ENCODE measurements around the gene ALLC.
"Not testable (repeated sequence)": the region's sequence is repeated elsewhere in the genome, so short reads cannot be mapped to it uniquely, and the experiment has no call there.

Gene ALLC

DNA sequence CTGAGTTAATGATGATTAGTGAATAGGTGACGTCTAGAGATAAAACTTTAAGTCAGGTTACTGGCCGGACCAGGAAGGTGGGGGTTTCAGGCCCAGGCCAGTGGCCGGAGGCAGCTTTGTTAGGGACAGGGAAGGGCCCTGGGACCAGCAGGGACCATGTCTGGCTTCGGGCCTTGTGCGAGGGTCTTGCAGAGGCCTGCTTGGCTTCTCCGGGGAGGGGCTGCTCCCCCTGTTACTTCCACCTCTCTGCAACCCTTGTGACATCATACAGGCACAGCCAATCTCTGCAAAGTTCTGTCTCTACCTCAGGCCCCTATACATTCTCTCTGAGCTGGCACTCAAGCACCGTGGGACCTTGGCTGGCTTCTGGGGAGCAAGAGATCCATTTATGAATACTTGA lies at the start of gene ALLC:
TSS of gene ALLC (plus strand) at position 320 of the 400 bp plus-strand sequence. CDS start 12,958 bp downstream, outside the sequence.
- no peak for FAIRE-seq

DNA sequence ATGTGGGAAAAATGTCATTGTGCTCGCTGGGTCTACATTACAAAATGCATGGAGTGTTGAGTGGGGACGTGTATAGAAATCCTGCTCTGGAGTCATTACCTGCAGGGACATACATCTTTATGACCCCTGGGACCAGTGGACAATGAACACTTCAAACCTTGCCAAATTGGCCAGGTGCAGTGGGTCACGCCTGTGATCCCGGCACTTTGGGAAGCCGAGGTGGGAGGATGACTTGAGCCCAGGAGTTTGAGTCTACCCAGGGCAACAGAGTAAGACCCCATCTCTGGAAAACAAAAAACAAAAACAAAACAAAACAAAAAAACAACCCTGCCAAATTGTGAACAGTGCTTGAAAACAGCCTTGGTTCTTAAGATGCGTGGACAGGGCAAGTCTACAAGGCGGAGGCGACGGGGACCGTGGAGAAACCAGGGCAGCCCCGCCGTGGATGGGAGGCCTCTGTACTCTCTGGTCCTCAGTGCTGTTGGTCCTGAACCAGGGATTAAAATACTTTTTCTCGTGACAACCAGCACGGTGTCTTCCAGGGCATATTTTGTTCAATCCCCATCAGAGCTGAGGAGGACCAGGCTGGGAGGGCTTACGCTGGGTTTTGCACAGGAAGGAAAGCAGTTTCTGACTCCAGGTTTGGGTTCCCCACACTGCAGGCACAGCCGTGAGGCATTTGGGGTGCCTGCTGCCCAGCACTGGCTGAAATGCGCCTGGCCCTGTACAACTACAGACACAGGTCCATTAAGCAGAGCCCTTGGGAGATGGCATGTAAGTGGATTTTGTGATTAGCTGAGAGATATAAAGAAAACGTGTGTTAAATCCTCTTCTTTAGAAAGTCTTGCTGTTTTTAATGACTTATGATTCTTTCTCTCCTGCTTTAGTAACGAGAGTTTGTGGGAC lies 49.4 kb upstream of the ALLC start:
- FAIRE-seq, result no peak

DNA sequence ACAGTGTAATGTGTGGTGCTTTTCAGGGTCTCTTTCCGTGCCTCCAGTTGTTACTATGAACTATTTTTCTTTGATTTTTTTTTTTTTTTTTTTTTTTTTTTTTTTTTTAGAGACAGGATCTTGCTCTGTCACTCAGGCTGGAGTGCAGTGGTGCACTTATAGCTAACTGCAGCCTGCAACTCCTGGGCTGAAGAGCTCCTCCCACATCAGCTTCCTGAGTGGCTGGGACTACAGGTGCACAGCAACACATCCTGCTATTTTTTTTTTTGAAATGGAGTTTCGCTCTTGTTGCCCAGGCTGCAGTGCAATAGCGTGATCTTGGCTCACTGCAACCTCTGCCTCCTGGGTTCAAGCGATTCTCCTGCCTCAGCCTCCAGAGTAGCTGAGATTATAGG lies 48.7 kb upstream of the ALLC start:
- not testable (repeated sequence) for FAIRE-seq

DNA sequence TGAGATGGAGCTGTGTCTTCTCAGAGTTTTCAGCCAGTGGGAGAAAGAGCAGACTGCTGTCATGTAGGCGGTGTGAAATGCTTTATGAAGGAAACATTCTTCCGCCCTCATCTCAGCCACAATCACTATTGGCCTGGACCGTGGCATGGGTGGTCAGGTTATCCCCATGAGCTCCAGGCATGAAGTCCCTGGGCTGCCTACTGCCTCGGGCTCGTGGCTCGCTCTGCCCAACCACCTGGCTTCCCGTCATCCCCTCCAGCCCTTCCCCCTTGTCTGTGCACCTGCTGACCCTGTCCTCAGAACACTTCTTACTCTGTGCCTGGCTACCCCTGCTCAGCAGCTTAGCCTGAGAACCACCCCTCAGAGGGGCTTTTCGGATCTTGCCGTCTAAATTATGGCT lies 47.6 kb upstream of the ALLC start:
- FAIRE-seq, result no peak

DNA sequence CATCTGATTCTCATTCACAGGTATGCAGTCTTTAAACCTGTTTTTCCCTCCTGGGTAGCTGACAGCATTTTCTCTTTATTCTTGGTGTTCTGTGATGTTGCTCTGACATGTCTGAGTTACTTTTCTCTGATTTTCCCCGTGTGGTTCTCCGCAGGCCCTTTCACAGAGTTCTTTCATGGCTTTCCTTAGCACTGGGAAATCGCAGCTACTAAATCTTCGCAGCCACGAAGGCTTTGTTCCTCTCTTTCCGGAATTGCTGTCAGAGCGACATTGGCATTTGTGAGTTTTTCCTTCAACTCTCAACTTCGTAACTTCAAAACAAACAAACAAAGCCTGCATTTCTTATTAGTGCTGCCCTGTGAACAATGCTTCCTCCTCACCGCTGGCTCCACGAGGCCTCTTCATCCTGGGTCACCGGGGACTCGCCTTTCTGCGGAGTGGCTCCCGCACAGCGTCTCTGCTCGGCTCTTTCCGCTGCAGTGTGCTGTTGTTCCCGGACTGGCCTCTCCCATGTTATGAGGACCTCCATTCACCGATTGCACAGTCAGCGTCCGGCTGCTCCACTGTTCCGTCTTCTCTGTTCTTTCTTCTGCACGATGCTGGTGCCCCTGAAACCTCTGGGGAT lies 47.0 kb upstream of the ALLC start:
- FAIRE-seq, result no peak

DNA sequence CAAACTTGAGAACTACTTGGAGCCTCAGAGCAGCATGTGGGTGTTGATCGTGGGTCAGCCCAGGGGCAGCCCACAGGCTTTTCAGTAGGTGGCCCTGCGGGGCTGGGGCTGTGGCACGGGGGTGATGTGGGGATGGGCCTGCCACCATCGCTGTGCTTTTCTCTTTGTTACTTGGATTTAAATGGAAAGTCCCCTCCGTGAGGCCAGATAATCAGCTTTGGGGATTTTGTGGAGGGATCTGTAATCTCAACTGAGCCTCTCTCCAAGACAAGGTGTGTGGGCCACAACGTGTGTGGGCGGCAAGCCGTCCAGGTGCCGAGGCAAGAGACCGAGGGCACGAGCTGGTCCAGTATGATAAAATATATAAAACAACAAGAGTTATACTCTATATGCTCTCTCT lies 46.4 kb upstream of the ALLC start:
- FAIRE-seq, result no peak

DNA sequence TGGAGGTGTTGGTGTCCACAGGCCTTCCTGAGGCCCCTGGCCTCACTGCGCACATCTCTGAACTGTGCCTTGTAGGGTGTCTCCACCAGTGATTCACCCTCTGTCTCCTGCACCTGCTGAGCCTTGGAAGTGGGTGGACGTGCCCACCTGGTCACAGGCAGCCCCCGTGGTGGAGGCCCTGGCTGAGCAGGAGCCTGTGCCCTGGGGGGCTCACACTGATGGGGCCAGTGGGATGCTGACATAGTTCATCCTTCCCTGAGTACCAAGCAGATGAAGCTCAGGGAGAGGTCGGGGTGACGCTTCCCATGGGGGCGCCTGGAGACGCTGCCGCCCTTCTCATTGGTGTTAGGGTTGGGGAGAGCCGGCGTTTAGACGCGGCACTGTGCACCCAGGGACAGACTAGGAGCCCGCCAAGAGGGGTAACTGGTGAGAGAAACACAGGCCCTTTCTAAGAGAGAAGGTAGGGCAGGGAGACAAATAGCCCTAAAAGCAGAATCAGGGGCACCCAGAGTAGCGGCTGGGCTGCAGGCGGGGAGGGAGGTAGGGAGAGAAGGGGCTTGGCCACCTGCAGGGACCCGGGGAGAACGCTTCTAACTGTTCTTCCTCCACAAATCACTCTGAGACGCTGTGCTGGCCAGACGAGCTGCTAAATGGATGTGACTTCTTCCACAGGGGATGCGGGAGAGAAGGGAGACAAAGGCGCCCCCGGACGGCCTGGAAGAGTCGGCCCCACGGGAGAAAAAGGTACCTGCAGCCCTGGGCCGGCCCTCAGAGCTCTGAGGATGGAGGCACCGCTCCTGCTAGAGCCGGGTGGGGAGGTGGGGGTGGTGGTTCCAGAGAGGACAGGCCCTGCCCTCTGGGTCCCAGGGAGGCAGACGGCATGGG lies 45.1 kb upstream of the ALLC start:
- FAIRE-seq, result no peak

DNA sequence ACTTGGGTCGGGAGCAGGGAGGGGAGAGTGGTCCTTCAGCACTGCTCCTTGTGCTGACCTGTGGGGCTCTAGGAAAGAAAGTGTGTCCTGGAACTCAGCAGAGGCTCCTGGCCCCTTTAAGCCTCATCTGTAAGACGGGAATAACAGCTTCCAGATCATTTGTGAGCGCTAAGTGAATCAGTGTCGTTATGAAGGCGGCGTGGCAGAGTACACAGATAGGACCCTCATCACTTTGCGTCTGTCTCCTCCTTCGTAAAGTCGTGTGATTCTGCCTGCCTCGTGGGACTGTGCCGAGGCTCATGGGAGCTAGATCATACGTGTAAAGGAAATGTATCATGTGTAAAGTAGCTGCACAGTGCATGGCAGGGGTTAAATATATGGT lies 44.5 kb upstream of the ALLC start:
- no peak for FAIRE-seq

DNA sequence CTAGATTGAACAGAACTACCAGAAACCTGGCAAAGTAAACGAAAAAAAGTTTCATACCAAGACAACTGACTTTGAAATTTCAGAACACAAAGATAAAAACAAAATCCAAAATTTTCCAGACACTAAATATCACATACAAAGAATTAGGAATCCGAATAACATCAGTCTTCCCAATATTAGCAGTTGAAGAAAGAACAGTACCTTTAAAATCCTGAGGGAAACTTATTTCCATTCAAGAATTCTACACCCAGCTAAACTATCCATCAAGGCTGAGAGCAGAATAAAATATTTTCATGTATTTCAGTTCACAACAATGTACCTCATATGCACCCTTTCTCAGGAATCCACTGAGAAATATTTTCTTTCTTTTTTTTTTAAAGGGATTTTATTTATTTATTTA lies 43.3 kb upstream of the ALLC start:
- FAIRE-seq, result peak; percentile 63

DNA sequence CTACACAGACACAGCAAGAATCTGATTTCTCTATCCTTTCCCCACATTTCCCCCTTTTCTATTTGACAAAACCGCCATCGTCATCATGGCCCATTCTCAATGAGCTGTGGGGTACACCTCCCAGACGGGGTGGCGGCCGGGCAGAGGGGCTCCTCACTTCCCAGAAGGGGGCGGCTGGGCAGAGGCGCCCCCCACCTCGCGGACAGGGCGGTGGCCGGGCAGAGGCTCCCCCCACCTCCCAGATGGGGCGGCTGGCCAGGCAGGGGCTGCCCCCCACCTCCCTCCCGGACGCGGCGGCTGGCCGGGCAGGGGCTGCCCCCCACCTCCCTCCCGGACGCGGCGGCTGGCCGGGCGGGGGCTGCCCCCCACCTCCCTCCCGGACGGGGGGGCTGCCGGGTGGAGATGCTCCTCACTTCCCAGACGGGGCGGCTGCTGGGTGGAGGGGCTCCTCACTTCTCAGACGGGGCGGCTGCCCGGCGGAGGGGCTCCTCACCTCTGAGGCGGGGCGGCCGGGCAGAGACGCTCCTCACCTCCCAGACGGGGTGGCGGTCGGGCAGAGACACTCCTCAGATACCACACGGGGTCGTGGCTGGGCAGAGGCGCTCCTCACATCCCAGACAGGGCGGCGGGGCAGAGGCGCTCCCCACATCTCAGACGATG lies 42.3 kb upstream of the ALLC start:
- not testable (repeated sequence) for FAIRE-seq

DNA sequence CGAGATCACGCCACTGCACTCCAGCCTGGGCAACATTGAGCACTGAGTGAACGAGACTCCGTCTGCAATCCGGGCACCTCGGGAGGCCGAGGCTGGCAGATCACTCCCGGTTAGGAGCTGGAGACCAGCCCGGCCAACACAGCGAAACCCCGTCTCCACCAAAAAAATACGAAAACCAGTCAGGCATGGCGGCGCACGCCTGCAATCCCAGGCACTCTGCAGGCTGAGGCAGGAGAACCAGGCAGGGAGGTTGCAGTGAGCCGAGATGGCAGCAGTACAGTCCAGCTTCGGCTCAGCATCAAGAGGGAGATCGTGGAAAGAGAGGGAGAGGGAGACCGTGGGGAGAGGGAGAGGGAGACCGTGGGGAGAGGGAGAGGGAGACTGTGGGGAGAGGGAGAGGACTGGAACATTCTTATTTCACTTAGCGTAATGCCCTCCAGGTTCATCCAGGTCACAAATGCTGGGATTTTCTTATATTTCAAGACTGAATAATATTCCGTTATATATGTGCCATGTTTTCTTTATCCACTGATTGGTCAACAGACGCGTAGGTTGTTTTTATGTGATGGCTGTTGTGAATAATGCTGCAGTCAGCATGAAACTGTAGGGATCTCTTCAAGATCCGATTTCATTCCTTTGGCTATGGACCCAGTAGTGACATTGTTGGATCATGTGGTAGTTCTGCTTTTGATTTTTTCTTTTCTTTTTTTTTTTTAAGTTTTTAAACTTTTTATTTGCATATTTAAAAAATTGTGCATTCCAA lies 41.4 kb upstream of the ALLC start:
- FAIRE-seq, result not testable (repeated sequence)

DNA sequence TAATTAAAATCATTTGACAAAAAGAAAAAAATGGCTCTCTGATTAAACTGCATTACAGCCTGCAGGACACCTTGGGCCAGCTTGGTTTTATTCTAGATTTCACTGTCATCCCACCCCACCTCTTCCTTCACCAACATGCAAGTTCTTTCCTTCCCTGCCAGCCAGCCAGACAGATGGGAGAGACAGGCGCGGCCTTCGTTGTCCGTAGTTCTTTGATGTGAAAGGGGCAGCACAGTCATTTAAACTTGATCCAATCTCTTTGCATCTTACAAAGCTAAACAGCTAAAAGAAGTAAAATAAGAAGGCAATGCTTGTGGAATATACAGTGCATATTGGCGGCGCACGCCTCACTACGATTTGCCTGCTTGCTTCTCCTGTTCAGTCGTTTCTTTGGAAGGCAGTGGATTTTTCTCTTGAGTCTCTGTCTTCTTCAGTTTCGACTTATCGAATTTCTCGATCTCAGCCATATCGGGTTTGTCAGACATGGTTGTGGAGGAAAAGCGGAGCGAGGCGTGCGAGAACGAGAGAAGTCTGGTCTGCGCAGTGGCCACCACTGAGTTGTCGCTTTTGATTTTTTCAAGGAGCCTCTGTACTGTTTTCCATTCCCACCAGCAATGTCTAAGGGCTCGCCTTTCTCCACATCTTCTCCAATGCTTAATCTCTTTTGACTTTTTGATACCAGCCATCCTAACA lies 40.7 kb upstream of the ALLC start:
- FAIRE-seq, result no peak

DNA sequence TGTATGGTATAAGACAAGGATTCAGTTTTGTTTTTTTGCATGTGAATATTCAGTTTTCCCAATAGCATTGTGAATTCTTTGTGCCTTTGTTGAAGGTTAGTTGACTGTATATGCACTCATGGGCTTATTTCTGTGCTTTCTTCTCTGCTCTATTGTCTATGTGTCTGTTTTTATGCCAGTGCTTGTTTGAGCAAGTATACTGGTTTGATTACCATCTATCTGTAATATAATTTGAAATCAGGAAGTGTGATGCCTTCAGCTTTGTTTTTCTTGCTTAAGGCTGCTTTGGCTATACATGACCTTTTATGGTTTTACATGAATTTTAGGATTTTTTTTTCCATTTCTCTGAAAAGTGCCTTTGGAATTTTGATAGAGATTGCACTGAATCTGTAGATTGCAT lies 39.6 kb upstream of the ALLC start:
- FAIRE-seq, result no peak

DNA sequence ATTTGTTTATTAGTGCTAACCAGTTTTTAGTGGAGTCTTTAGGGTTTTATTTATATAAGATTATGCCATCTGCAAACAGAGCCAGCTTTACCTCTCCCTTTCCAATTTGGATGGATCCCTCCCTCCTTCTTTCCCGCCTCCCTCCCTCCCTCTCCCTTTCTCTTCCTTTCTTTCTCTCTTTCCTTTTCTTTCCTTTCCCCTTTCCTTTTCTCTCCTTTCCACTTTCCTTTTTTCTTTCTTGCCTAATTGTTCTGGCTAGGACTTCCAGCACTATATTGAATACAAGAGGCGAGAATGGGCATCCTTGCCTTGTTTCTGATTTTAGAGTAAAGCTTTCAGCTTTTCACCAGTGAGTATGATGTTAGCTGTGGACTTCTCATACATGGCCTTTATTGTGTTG lies 39.0 kb upstream of the ALLC start:
- no peak for FAIRE-seq

DNA sequence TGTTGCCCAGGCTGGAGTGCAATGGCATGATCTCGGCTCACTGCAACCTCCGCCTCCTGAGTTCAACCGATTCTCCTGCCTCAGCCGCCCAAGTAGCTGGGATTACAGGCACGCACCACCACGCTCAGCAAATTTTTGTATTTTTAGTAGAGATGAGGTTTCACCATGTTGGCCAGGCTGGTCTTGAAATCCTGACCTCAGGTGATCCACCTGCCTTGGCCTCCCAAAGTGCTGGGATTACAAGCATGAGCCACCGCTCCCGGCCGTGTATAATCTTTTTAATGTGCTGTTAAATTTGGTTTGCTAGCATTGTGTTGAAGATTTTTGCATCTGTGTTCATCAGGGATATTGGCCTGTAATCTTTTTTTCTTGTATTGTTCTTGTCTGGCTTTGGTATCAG lies 38.3 kb upstream of the ALLC start:
- not testable (repeated sequence) for FAIRE-seq

DNA sequence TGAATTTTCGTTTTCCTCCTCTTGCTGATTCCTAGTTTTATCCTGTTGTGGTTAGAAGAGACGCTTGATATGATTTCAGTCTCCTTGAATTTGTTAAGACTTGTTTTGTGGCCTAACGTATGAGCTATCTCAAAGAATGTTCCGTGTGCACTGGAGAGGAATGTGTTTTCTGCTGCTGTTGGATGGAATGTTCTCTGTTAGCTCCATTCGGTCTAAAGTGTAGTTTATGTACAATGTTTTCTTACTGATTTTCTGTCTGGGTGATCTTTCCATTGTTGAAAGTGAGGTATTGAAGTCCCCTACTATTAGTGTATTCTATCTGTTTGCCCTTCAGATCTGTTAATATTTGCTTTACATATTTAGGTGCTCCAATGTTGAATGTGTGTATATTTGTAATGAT lies 37.2 kb upstream of the ALLC start:
- no peak for FAIRE-seq

DNA sequence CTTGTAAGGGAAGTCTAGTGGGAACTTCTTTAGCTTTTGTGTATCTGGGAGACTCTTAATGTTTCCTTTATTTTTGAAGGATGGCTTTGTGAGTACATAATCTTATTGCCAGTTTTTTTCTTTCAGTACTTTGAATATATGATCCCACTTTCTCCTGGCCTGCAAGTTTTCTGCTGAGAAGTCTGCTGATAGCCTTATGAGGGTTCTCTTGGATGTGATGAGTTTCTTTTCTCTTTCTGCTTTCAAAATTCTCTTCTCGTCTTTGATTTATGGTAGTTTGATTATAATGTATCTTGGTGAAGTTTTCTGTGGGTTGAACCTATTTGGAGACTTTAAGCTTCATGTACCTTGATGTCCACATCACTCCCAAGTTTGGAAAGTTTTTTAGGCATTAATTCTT lies 35.0 kb upstream of the ALLC start:
- no peak for FAIRE-seq

DNA sequence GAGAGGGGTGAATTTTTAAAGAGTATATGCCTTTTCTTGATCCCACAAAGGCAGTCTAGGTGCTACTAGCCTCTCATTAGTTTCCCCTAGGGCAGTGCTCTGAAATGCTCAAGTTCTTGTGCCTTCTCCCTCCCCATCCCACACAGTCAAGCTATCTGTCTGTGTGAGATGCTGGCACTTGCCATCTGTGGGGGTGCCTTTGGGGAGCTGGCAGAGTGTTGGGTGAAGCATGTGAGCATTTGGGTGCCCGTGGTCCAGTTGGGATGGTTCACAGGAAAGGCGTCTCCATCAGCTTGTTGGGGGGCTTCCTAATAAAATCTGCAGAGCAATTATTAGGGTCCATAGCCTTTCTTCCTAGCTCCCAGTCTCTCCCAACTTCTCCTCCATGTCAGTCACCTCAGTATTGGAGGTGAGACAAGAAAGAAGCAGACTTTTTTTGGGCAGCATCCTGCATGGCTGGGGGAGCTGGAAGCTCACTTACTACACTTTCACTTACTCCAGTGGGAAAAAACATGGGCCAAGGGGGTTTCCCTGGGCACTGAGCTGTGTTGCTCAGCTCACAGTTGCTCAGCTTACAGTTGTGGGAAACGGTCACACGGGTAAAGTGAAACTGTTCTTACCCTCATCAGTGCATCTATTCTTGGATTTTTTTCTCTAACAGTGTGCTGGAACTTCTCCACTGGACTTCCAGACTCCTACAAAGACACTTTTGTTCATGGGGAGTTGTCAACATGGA lies 33.8 kb upstream of the ALLC start:
- no peak for FAIRE-seq

DNA sequence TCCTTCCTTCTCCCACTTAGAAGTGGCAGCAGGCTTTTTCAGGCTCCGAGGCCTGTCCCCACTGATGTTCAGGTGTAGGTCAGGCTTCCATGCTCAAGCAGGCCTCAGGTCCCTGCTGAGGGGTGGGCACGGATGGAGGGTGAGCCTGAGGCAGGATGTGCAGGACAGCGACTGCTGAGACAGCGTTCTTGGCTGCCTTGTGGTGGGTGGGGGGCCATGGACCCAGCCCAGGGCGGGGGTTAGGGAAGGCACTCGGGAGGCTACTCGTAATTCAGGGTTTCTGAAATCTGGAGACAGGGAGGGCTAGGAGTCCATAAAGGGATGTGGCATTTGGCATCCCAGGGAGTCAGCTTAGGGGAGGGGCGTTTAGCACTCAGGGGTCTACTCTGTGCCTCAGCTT lies 32.8 kb upstream of the ALLC start:
- FAIRE-seq, result no peak

DNA sequence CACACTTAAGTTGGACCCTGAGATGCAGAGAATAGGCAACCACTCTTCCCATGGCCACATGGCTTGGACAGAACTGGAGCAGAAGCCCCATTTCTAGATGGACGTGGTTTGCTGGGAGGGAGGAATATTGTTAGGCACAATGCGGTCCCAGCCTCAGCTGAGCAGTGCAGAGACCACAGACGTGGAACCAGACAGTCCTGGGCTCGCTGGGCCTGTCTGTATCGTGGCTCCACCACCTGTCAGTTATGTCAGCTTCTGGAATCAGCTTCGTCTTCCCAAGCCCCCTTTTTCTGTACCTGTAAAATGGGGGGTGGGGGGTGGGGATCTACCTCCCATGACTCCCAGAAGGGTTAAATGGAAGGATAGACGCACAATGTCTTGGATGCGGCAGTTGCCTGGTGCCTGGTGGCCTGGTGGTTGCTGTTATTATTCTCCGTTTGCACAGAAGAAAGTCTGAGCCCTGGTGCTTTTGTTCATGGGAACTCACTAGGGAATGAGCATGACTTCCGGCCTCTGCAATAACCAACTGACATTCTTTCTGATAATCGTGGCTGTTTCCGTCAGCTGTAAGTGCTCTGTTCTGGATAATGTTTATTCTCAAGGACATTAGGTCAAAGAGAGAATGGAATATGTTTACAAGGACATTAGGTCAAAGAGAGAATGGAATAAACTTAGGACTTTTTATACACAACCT lies 31.7 kb upstream of the ALLC start:
- FAIRE-seq, result no peak

All from G401.6 (cell line).